PC-3 (cell line): ENCODE data around the gene PRDX6. TPM values are rescaled to one million over a fixed set of nuclear protein-coding genes. Genes with fewer than 3 reads are reported as not detected.

Experiments used
- ATAC-seq: fragments of 200-7000 bp; cut with Tn5 transposase; 2 replicates; pipeline ENCODE4 v1.9.1; 2020; ENCODE audit warnings: mild to moderate bottlenecking, moderate library complexity
- BruUV-seq: library from RNA; stranded (reverse); fragments of 400-500 nt; replicated peaks from 2 replicates; lab custom pipeline; 2021; lab: Mats Ljungman, UMichigan
- CTCF ChIA-PET: fragments of 300-600 bp; sonication (Branson Sonifier 250); formaldehyde crosslinking; loops from one replicate; lab custom pipeline; 2022; ENCODE audit warnings: antibody characterized with exemption; lab: Charles Lee
- POLR2A ChIA-PET: fragments of 300-600 bp; sonication (Branson Sonifier 250); formaldehyde crosslinking; loops from one replicate; lab custom pipeline; 2022; ENCODE audit warnings: antibody characterized with exemption; ENCODE audit not compliant: unreplicated experiment; lab: Charles Lee
- DNase-seq: peaks from one replicate; pipeline ENCODE4 v3.0.0-alpha.2; 2015
- H2AFZ ChIP-seq: fragments of 300-600 bp; sonication (generic); 2 replicates; pipeline ENCODE4 v1.6.0; 2016; ENCODE audit warnings: antibody characterized with exemption, low read length
- H3F3A ChIP-seq: fragments of 300-600 bp; sonication (generic); one replicate; pipeline ENCODE4 v1.6.0; 2017; ENCODE audit warnings: antibody characterized with exemption, low read length, control low read depth, mild to moderate bottlenecking; ENCODE audit not compliant: unreplicated experiment
- H3K27ac ChIP-seq: fragments of 300-600 bp; sonication (generic); 2 replicates; pipeline ENCODE4 v1.5.1; 2016; ENCODE audit warnings: mild to moderate bottlenecking, low read length
- H3K27me3 ChIP-seq: fragments of 300-600 bp; sonication (generic); 2 replicates; pipeline ENCODE4 v1.6.1; 2016; ENCODE audit warnings: low read length, mixed read lengths
- H3K36me3 ChIP-seq: fragments of 300-600 bp; sonication (generic); 2 replicates; pipeline ENCODE4 v1.6.1; 2016; ENCODE audit warnings: low read depth, mixed run types, low read length, mixed read lengths
- H3K4me1 ChIP-seq: fragments of 300-600 bp; sonication (generic); 2 replicates; pipeline ENCODE4 v1.5.1; 2016; ENCODE audit warnings: low read length; ENCODE audit not compliant: insufficient read depth
- H3K4me2 ChIP-seq: fragments of 300-600 bp; sonication (generic); 2 replicates; pipeline ENCODE4 v1.6.0; 2016; ENCODE audit warnings: low read length
- H3K4me3 ChIP-seq: fragments of 300-600 bp; sonication (generic); 2 replicates; pipeline ENCODE4 v1.5.1; 2016; ENCODE audit warnings: mild to moderate bottlenecking, low read length, mixed read lengths
- H3K79me2 ChIP-seq: fragments of 300-600 bp; sonication (generic); 2 replicates; pipeline ENCODE4 v1.6.1; 2017; ENCODE audit warnings: low read length, mixed read lengths
- H3K9ac ChIP-seq: fragments of 300-600 bp; sonication (generic); 2 replicates; pipeline ENCODE4 v1.6.0; 2016; ENCODE audit warnings: mild to moderate bottlenecking, low read length
- H3K9me2 ChIP-seq: fragments of 300-600 bp; sonication (generic); replicated peaks from 2 replicates; pipeline ENCODE4 v1.6.1; 2016; ENCODE audit warnings: mixed run types, low read length, mixed read lengths
- H3K9me3 ChIP-seq: fragments of 300-600 bp; sonication (generic); 2 replicates; pipeline ENCODE4 v1.6.1; 2016; ENCODE audit warnings: low read length, mixed read lengths
- H4K20me1 ChIP-seq: fragments of 300-600 bp; sonication (generic); 2 replicates; pipeline ENCODE4 v1.6.1; 2016; ENCODE audit warnings: low read length, mixed read lengths
- EZH2 ChIP-seq: fragments of 300-600 bp; sonication (generic); IDR thresholded peaks from one replicate; pipeline ENCODE4 v1.6.1; 2017; ENCODE audit warnings: antibody characterized with exemption, mild to moderate bottlenecking, low read length; ENCODE audit not compliant: unreplicated experiment
- EZH2phosphoT487 ChIP-seq: fragments of 300-600 bp; sonication (generic); IDR thresholded peaks from 2 replicates; pipeline ENCODE4 v1.6.1; 2018; ENCODE audit warnings: mild to moderate bottlenecking, antibody characterized with exemption, low read length, borderline replicate concordance
- intact Hi-C: fragments of 100-400 bp; cut with micrococcal nuclease; formaldehyde crosslinking; loops from 2 replicates; pipeline ENCODE4 v1.9.0; 2023
- total RNA-seq: library from RNA; depleted of rRNA; stranded (reverse); fragments of >200 nt; gene quantifications from 2 replicates; pipeline ENCODE4 v1.2.3, GENCODE V29; 2014
- TF ChIP-seq, protein P1 (sequence below): fragments of 300-600 bp; sonication (generic); conservative IDR thresholded peaks from 2 replicates; pipeline ENCODE4 v1.5.1; 2017; ENCODE audit warnings: antibody characterized with exemption, low read depth, mild to moderate bottlenecking, low read length

PRDX6 gene
- total RNA-seq, 1 experiment from 2014 or later = 829 TPM

GRCh38 chr1:173484276-173484675 lies 7.1 kb downstream of the PRDX6 start:
- Histone ChIP-seq H3K27ac (no peak overlapping the region), H3K79me2 (peaks cover 44% of the 10 kb centered on the region), H3F3A (peaks cover 4% of the 10 kb centered on the region), H3K4me3 (no peak overlapping the region), H3K9ac (no peak overlapping the region), H3K9me2 (no peaks in the 10 kb centered on the region), H2AFZ (no peak overlapping the region), H3K27me3 (no peaks in the 10 kb centered on the region), H3K9me3 (no peaks in the 10 kb centered on the region), H4K20me1 (peaks cover 38% of the 10 kb centered on the region), H3K4me1 (peaks cover 22% of the 10 kb centered on the region), H3K4me2 (no peak overlapping the region), H3K36me3 (peaks cover 96% of the 10 kb centered on the region)
- ATAC-seq (no peak), DNase-seq (no peak)
- no TSS peak for BruUV-seq
- POLR2A ChIA-PET = no interaction called here
- TF ChIP-seq, protein P1, sequence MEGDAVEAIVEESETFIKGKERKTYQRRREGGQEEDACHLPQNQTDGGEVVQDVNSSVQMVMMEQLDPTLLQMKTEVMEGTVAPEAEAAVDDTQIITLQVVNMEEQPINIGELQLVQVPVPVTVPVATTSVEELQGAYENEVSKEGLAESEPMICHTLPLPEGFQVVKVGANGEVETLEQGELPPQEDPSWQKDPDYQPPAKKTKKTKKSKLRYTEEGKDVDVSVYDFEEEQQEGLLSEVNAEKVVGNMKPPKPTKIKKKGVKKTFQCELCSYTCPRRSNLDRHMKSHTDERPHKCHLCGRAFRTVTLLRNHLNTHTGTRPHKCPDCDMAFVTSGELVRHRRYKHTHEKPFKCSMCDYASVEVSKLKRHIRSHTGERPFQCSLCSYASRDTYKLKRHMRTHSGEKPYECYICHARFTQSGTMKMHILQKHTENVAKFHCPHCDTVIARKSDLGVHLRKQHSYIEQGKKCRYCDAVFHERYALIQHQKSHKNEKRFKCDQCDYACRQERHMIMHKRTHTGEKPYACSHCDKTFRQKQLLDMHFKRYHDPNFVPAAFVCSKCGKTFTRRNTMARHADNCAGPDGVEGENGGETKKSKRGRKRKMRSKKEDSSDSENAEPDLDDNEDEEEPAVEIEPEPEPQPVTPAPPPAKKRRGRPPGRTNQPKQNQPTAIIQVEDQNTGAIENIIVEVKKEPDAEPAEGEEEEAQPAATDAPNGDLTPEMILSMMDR = no peak
- TF ChIP-seq EZH2 (no peak), EZH2phosphoT487 (no peak)
- CTCF ChIA-PET = no interaction called here
- intact Hi-C loops = no loop called here

DNA sequence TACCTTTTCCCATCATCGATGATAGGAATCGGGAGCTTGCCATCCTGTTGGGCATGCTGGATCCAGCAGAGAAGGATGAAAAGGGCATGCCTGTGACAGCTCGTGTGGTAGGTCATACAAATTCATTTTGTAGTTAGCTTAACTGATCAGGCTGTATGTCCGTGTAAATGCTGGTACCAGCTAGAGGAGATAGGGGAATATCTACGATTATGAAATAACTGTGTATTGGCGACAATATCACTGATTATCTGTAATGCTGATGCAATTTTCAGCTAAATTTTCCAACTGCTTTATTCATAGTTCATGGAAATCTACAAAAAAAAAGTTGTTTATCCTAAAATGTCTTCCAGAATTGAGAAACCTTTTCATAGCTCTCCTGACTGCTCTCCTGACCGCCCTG lies 8.3 kb downstream of the PRDX6 start:
- TF ChIP-seq, protein P1 = no peak
- no peak for TF ChIP-seq EZH2
- TF ChIP-seq EZH2phosphoT487 = no peak
- no peak for DNase-seq
- intact Hi-C loops = no loop called here
- peaks cover 89% of the 10 kb centered on the region for H3K36me3 ChIP-seq
- H3K9me2 ChIP-seq = no peaks in the 10 kb centered on the region
- peaks cover 33% of the 10 kb centered on the region for H3K79me2 ChIP-seq
- H3F3A ChIP-seq = peaks cover 8% of the 10 kb centered on the region
- H3K9ac ChIP-seq = no peak overlapping the region
- H4K20me1 ChIP-seq = peaks cover 27% of the 10 kb centered on the region
- H3K4me1 ChIP-seq = peaks cover 11% of the 10 kb centered on the region
- H2AFZ ChIP-seq = no peak overlapping the region
- no peak for ATAC-seq
- H3K9me3 ChIP-seq = no peaks in the 10 kb centered on the region
- BruUV-seq = no TSS peak
- CTCF ChIA-PET = interaction anchor here (0.6 kb wide), 1 partner anchor 232 kb away, joined by 6 read pairs; no protein-coding TSS in a partner anchor
- H3K27me3 ChIP-seq = no peaks in the 10 kb centered on the region
- POLR2A ChIA-PET = interaction anchor here (0.7 kb wide), 1 partner anchor 243 kb away, joined by 7 read pairs; no protein-coding TSS in a partner anchor
- H3K27ac ChIP-seq = no peak overlapping the region
- H3K4me2 ChIP-seq = no peak overlapping the region
- H3K4me3 ChIP-seq = no peak overlapping the region

DNA sequence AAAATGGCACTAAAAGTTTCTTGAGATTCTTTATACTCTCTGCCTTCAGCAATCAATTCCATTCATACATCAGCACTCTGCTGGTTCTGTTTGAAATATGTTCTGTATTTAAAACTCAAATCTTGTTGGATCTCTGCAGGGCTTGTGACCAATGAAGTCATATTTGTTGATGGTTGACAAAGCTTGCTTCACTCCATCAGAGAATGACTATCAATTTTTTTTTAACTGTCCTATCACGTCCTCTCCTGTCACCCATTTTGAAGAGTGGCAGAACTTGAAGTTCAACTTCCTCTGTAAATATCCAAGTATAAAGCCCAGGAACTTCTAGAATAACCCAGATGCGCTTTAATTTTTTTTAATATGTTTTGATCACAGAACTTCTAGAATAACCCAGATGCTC lies 10.9 kb downstream of the PRDX6 start:
- no peak for ATAC-seq
- Histone ChIP-seq H3K27me3 (no peaks in the 10 kb centered on the region), H3K4me2 (no peak overlapping the region), H3K9ac (no peak overlapping the region), H3K4me3 (no peak overlapping the region), H3K36me3 (peaks cover 72% of the 10 kb centered on the region), H3K9me3 (no peaks in the 10 kb centered on the region), H3F3A (peaks cover 10% of the 10 kb centered on the region), H3K27ac (no peak overlapping the region), H3K79me2 (peaks cover 7% of the 10 kb centered on the region; the same call in 1 of the 2 replicates), H4K20me1 (peaks cover 18% of the 10 kb centered on the region), H2AFZ (no peak overlapping the region), H3K9me2 (no peaks in the 10 kb centered on the region), H3K4me1 (peaks cover 8% of the 10 kb centered on the region; the same call in 1 of the 2 replicates)
- no peak for DNase-seq
- ChIA-PET CTCF (no interaction called here), POLR2A (interaction anchor here (0.5 to 0.7 kb wide), 2 partner anchors 18 to 187 kb away, joined by 3 read pairs; no protein-coding TSS in a partner anchor)
- TF ChIP-seq EZH2phosphoT487 (no peak), EZH2 (no peak)
- TF ChIP-seq, protein P1 = no peak
- intact Hi-C loops = no loop called here
- TSS peak; percentile 13 for BruUV-seq
